ENCODE measurements around the gene VPS37C. TPM values are rescaled to one million over a fixed set of nuclear protein-coding genes. Genes with fewer than 3 reads are reported as not detected.

VPS37C gene
- total RNA-seq, 1 experiment from 2014 or later, result 29.0 TPM

DNA sequence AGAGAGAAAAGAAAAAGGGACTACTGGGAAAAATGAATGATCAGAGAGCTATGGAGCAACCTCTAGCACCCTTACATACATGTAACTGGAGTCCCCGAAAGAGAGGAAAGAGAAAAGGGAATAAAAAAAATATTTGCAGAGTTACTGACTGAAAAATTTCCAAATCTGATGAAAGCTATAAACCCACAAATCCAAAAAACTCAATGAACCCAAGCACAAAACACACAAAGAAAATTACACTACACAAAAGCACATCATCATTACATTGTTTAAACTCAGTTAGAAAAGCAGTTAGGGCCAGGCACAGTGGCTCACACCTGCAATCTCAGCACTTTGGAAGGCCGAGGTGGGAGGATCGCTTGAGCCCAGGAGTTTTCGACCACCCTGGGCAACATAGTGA lies 6.7 kb downstream of the VPS37C start:
- H3K9me2 ChIP-seq (ENCODE audit: insufficient read depth), result no peaks in the 10 kb centered on the region
- DNase-seq, result no peak
- TF ChIP-seq, protein P1, sequence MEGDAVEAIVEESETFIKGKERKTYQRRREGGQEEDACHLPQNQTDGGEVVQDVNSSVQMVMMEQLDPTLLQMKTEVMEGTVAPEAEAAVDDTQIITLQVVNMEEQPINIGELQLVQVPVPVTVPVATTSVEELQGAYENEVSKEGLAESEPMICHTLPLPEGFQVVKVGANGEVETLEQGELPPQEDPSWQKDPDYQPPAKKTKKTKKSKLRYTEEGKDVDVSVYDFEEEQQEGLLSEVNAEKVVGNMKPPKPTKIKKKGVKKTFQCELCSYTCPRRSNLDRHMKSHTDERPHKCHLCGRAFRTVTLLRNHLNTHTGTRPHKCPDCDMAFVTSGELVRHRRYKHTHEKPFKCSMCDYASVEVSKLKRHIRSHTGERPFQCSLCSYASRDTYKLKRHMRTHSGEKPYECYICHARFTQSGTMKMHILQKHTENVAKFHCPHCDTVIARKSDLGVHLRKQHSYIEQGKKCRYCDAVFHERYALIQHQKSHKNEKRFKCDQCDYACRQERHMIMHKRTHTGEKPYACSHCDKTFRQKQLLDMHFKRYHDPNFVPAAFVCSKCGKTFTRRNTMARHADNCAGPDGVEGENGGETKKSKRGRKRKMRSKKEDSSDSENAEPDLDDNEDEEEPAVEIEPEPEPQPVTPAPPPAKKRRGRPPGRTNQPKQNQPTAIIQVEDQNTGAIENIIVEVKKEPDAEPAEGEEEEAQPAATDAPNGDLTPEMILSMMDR (conservative IDR thresholded peaks at IDR 0.05), result no peak
- TF ChIP-seq EZH2 (IDR thresholded peaks at IDR 0.05; ENCODE audit: low read depth), result no peak
- no peaks in the 10 kb centered on the region for H3K27me3 ChIP-seq (ENCODE audit: insufficient read depth, low read depth)
- H3K36me3 ChIP-seq (ENCODE audit: low read depth), result peaks cover 35% of the 10 kb centered on the region
- peaks cover 73% of the 10 kb centered on the region for H3F3A ChIP-seq (ENCODE audit: insufficient read depth, low read depth)
- peaks cover 88% of the 10 kb centered on the region for H3K4me1 ChIP-seq (replicated peaks; ENCODE audit: insufficient read depth)
- peak overlapping the region; percentile 91 for H3K27ac ChIP-seq
- H3K79me2 ChIP-seq (ENCODE audit: low read depth), result peaks cover 77% of the 10 kb centered on the region
- peak overlapping the region; percentile 73 for H3K4me2 ChIP-seq
- intact Hi-C loops (cut with micrococcal nuclease; ENCODE audit: unreplicated experiment), result loop anchor here (5.0 kb wide), 1 partner anchor 247 kb away; the partner anchor contains the start of gene PRPF19
- POLR2A ChIA-PET (ENCODE audit: unreplicated experiment), result no interaction called here
- no TSS peak for BruUV-seq (replicated peaks)
- CTCF ChIA-PET, result no interaction called here
- H3K9me3 ChIP-seq (ENCODE audit: insufficient read depth, low read depth), result peaks cover 25% of the 10 kb centered on the region
- 0 out of 2 replicates have a peak overlapping the region, but pooled peaks have one; percentile 8 for H3K4me3 ChIP-seq
- no peaks in the 10 kb centered on the region for H4K20me1 ChIP-seq (ENCODE audit: insufficient read depth)
- H2AFZ ChIP-seq, result no peak overlapping the region

DNA sequence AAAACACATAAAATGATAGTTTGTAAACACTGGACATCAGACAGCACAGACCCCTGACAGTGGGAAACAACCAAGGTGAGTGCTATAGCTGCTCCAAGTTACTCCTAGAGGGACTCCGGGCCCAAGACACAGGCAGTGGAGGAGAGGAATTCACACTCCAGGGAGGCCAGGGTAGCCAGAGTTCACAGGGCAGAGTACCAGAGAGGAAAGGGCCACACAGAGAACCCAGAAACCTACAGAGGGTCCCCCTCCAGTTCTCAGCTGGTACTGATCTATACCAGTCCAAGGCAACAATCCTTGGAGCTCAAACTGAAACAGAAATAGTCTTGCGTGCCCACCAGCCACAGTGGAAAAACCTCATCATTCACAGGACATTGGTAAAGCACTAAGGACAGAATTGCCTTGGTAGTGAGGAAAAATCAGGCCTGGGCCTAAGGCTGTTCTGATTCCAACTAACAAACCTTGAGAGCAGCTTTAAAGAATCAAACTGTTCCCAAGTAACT lies 7.6 kb downstream of the VPS37C start:
- Histone ChIP-seq H4K20me1 (ENCODE audit: insufficient read depth) (0 out of 2 replicates have a peak, but pooled peaks cover 3% of the 10 kb centered on the region), H3K27ac (peak overlapping the region; percentile 91), H3K4me2 (peak overlapping the region; percentile 73), H3K9me2 (ENCODE audit: insufficient read depth) (no peaks in the 10 kb centered on the region), H3K36me3 (ENCODE audit: low read depth) (peaks cover 35% of the 10 kb centered on the region), H3K4me1 (replicated peaks; ENCODE audit: insufficient read depth) (peaks cover 88% of the 10 kb centered on the region), H3F3A (ENCODE audit: insufficient read depth, low read depth) (peaks cover 73% of the 10 kb centered on the region), H3K9me3 (ENCODE audit: insufficient read depth, low read depth) (peaks cover 25% of the 10 kb centered on the region), H3K79me2 (ENCODE audit: low read depth) (peaks cover 86% of the 10 kb centered on the region), H3K27me3 (ENCODE audit: insufficient read depth, low read depth) (no peaks in the 10 kb centered on the region), H2AFZ (no peak overlapping the region), H3K4me3 (peak overlapping the region; percentile 8; the same call in 1 of the 2 replicates)
- CTCF ChIA-PET, result no interaction called here
- intact Hi-C loops (cut with micrococcal nuclease; ENCODE audit: unreplicated experiment), result loop anchor here (5.0 kb wide), 1 partner anchor 246 kb away; the partner anchor contains the start of gene PRPF19
- TF ChIP-seq, protein P1 (conservative IDR thresholded peaks at IDR 0.05), result no peak
- no peak for TF ChIP-seq EZH2 (IDR thresholded peaks at IDR 0.05; ENCODE audit: low read depth)
- BruUV-seq (replicated peaks), result TSS peak; percentile 82
- no peak for DNase-seq
- POLR2A ChIA-PET (ENCODE audit: unreplicated experiment), result interaction anchor here (0.5 kb wide), 1 partner anchor 240 kb away, joined by 3 read pairs; the partner anchor contains the start of gene TMEM109

DNA sequence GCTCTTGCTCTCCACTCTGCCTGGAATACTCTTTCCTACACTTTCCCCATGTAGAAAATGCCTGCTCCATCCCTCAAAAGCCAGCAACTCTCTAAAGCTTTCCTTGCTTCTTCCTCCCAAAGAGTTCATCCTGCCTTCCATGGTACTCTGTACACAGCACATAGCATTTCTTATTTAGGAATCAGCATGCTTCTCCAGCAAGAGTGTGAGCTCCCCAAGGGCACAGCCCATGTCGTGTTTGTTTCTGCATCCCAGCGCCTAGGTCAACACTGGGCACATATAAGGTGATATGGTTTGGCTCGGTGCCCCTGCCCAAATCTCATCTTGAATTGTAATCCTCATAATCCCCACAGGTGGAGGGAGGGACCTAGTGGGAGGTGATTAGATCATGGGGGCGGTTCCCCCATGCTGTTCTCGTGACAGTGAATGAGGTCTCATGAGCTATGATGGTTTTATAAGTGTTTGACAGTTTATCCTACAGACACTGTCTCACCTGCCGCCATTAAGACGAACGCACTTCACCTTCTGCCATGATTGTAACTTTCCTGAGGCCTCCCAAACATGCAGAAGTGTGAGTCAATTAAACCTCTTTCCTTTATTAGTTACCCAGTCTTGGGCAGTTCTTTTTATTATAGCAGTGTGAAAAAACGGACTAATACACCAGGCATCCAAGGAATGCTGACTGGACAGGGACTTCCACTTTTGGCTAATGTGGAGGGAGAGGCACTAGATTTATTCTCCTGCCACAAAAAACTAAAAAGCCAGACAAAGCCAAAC lies 8.2 kb downstream of the VPS37C start:
- H3K27ac ChIP-seq, result peak overlapping the region; percentile 91
- H2AFZ ChIP-seq, result peak overlapping the region; percentile 14; the same call in 1 of the 2 replicates
- peaks cover 87% of the 10 kb centered on the region for H3K4me1 ChIP-seq (replicated peaks; ENCODE audit: insufficient read depth)
- H3K36me3 ChIP-seq (ENCODE audit: low read depth), result peaks cover 35% of the 10 kb centered on the region
- TF ChIP-seq, protein P1 (conservative IDR thresholded peaks at IDR 0.05), result no peak
- no peak for TF ChIP-seq EZH2 (IDR thresholded peaks at IDR 0.05; ENCODE audit: low read depth)
- no peaks in the 10 kb centered on the region for H3K27me3 ChIP-seq (ENCODE audit: insufficient read depth, low read depth)
- intact Hi-C loops (cut with micrococcal nuclease; ENCODE audit: unreplicated experiment), result loop anchor here (5.0 kb wide), 1 partner anchor 246 kb away; the partner anchor contains the start of gene PRPF19
- peak overlapping the region; percentile 73 for H3K4me2 ChIP-seq
- ChIA-PET CTCF (no interaction called here), POLR2A (ENCODE audit: unreplicated experiment) (interaction anchor here (0.5 to 0.7 kb wide), 3 partner anchors 11 to 866 kb away, joined by 3 to 5 read pairs (median 5); partner anchors contain the start of gene TMEM109)
- H3F3A ChIP-seq (ENCODE audit: insufficient read depth, low read depth), result peaks cover 69% of the 10 kb centered on the region
- 0 out of 2 replicates have a peak, but pooled peaks cover 3% of the 10 kb centered on the region for H4K20me1 ChIP-seq (ENCODE audit: insufficient read depth)
- H3K9me3 ChIP-seq (ENCODE audit: insufficient read depth, low read depth), result peaks cover 25% of the 10 kb centered on the region
- peak; percentile 62 to 97 for DNase-seq
- BruUV-seq (replicated peaks), result no TSS peak
- H3K4me3 ChIP-seq, result peak overlapping the region; percentile 8
- no peaks in the 10 kb centered on the region for H3K9me2 ChIP-seq (ENCODE audit: insufficient read depth)
- H3K79me2 ChIP-seq (ENCODE audit: low read depth), result peaks cover 89% of the 10 kb centered on the region

All from PC-9 (cell line).